ENCODE results near the gene TNRC18.

TNRC18 gene

GRCh38 chr7:5406957-5407945 lies 16.4 kb downstream of the TNRC18 start:
- DNase-seq (ENCODE audit: low read depth in 2 of 2): no peak

- DNase-seq (ENCODE audit: low read depth in 2 of 2): no peak
Observed at GRCh38 chr7:5404421-5404826, 19.2 kb downstream of the TNRC18 start.

- DNase-seq (ENCODE audit: low read depth in 2 of 2): no peak
Observed at GRCh38 chr7:5403442-5403841, 20.2 kb downstream of the TNRC18 start.

GRCh38 chr7:5397736-5398135 lies 25.9 kb downstream of the TNRC18 start:
- peak in 1 of 2 donors; percentile 9 for DNase-seq (ENCODE audit: low read depth in 2 of 2)

- peak; percentile 75 to 85 for DNase-seq (ENCODE audit: low read depth in 2 of 2)
Observed at GRCh38 chr7:5396999-5397663, 26.5 kb downstream of the TNRC18 start.

GRCh38 chr7:5396542-5396941 lies 27.1 kb downstream of the TNRC18 start:
- peak; percentile 34 to 46 for DNase-seq (ENCODE audit: low read depth in 2 of 2)

GRCh38 chr7:5395246-5395645 lies 28.4 kb downstream of the TNRC18 start:
- no peak for DNase-seq (ENCODE audit: low read depth in 2 of 2)

- DNase-seq (ENCODE audit: low read depth in 2 of 2): no peak
Observed at GRCh38 chr7:5394264-5395105, 29.1 kb downstream of the TNRC18 start.

- DNase-seq (ENCODE audit: low read depth in 2 of 2): no peak
Observed at GRCh38 chr7:5393748-5394147, 29.9 kb downstream of the TNRC18 start.

- no peak for DNase-seq (ENCODE audit: low read depth in 2 of 2)
Observed at GRCh38 chr7:5393328-5393727, 30.3 kb downstream of the TNRC18 start.

- DNase-seq (ENCODE audit: low read depth in 2 of 2): no peak
Observed at GRCh38 chr7:5390918-5391317, 32.7 kb downstream of the TNRC18 start.

GRCh38 chr7:5388905-5389433 lies 34.7 kb downstream of the TNRC18 start:
- no peak for DNase-seq (ENCODE audit: low read depth in 2 of 2)

GRCh38 chr7:5388273-5388901 lies 35.2 kb downstream of the TNRC18 start:
- no peak for DNase-seq (ENCODE audit: low read depth in 2 of 2)

- DNase-seq (ENCODE audit: low read depth in 2 of 2): no peak
Observed at GRCh38 chr7:5387711-5388245, 35.9 kb downstream of the TNRC18 start.

- DNase-seq (ENCODE audit: low read depth in 2 of 2): no peak
Observed at GRCh38 chr7:5384618-5385017, 39.0 kb downstream of the TNRC18 start.

GRCh38 chr7:5383314-5384098 lies 40.1 kb downstream of the TNRC18 start:
- DNase-seq (ENCODE audit: low read depth in 2 of 2): no peak

GRCh38 chr7:5382281-5382892 lies 41.2 kb downstream of the TNRC18 start:
- no peak for DNase-seq (ENCODE audit: low read depth in 2 of 2)

- no peak for DNase-seq (ENCODE audit: low read depth in 2 of 2)
Observed at GRCh38 chr7:5381071-5381772, 42.4 kb downstream of the TNRC18 start.
